Brain pericyte (primary cell): ENCODE results near the gene ERBB4.

Experiments
- DNase-seq: peaks from one replicate; pipeline ENCODE4 v3.0.0-alpha.2; 2012; ENCODE audit warnings: low read depth, low spot score

The ERBB4 gene

GRCh38 chr2:211423018-211423417 lies 1115.6 kb downstream of the ERBB4 start:
- DNase-seq: no peak

GRCh38 chr2:211417544-211417943 lies 1121.1 kb downstream of the ERBB4 start:
- DNase-seq: no peak

DNA sequence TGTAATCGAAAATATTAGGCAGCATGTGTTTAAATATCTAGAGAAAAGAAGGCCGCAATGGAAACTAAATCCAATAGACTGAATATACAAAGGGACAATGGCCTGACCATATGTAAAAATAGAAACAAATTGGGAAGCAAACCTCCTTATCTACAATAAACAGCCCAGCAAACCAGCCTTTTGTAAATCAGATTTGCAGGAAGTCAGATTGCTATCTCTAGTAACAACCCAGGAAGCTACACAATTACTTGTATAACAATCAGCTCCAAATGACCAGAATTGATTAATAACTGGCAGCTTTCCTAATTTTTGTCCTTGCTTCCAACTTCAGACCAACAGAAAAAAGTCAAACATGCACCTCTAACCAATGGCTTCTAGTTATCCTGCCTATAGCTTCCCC lies 1122.2 kb downstream of the ERBB4 start:
- no peak for DNase-seq

- DNase-seq: no peak
These were observed 1124.9 kb downstream of the ERBB4 start for GRCh38 chr2:211413746-211414145.

DNA sequence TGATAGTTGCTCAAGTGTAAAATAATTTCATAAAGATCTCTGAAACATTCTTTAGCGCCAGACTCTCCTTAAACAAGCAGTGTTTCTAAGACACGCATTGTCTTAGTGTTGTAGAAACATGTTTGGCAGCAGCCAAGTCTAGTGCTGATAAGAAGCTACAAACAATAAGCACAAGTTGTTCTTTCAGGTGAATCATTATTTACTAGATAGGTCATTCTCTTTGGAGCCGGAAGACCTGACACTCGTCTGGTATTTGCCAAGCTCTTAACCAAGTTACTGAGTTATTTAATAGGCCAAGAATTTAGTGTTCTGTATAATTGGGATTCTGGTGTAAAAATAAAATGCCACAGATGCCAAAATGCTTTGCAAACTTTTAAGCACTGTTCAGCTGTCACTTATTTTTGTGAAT lies 1130.1 kb downstream of the ERBB4 start:
- DNase-seq: no peak

- DNase-seq: no peak
These were observed 1131.5 kb downstream of the ERBB4 start for GRCh38 chr2:211407076-211407475.

DNA sequence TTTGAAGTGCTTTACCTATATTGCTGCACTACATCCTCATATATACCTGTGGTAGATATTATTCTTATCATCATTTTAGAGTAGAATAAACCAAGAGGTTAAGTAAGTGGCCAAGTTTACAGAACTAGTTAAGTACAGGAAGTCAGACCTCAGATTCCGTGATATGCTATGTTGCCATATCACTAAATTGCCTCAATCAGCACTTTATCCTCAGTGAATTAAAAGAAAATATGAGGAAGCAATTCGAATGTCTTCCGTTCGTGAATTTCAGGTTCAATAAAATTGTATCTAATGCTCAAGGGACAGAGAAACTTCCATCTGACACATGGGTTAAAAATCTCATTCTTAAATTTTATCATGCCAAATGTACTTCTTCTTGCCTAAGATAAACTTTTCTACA lies 1133.6 kb downstream of the ERBB4 start:
- DNase-seq: no peak

- no peak for DNase-seq
These were observed 1134.5 kb downstream of the ERBB4 start for GRCh38 chr2:211404098-211404497.

GRCh38 chr2:211401328-211401727 lies 1137.3 kb downstream of the ERBB4 start:
- no peak for DNase-seq

- DNase-seq: no peak
These were observed 1140.8 kb downstream of the ERBB4 start for GRCh38 chr2:211397764-211398163.

DNA sequence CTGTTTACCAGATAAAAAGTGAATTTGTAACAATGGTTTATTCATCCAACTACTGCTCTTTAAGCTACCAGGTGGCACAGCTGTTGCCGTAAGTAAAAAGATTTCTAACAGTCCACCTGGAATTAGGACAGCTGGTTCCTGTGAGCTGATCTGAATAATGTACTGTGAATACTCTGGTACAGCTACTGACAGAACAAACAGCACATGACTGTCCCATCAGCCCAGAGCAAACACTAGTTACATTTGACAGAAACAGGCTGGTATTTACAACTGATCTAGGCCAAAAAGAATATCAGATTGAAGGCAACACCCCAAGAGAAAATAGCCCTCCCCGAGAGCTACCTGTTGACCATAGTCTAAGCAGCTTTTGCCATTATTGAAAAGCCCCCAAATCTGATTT lies 1141.8 kb downstream of the ERBB4 start:
- no peak for DNase-seq

DNA sequence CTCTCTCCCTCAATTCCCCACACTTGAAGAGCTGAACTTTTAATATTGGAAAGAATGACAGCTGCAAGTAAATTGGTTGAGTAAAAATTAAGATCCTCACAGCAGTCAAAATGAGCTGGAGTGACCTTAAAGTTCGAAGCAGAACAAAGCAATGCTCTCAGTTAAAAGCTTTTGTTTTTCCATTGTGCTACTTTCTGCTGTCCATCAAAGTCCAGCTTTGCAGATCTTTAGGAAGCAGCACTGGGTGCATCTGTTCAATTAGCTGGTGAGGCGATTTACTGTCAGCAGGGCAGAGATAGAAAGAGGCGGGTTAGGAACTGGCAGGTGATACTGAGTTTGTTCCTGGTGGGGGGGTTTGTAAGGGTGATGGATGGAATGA lies 1147.4 kb downstream of the ERBB4 start:
- DNase-seq: no peak

DNA sequence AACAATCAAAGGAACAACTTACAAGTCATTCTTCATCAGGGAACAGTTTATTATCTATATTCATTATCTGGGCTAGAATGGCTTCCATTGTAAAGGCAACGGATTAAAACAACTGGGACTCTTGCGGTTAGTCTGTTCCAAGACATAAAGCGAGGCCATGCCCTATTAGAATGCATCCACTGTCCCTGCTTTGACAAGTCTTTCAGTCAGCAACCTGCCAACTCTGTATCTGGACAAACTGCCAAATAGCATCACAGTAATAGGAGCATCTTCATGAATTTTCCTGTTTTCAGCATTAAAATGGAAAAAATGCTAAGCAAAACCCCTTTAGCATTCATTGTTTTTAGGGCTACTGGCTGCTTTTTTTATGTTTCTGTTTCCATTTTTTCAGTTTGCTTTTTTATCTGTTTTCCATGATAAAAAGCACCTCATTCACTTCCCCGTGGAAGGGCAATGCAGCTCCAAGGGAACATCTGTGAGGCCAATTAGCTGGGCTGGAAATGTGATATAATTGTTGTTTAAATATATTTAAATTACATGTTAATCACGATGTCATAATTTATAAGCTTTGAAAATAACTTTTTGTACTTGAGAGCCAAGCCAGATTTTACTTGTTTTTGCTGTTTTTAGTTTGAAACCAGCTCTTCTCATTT lies 1147.9 kb downstream of the ERBB4 start:
- DNase-seq: no peak

DNA sequence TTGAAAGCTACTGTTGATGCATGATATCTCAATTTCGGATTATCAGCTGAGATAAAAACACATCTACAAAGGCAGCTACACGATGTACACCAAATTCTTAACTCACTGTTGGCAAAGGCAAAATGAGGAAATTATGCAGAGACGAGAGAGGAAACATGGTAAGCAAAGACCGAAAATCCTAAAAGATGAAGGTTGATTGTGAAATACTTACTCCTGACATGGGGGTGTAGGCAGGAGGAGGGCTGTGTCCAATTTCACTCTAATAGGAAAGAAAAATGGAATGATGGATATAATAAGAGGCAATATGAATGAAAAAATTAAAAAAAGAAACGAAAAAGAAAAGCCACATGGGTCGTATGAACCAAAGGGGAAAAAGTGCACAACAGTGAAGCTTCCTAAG lies 1150.9 kb downstream of the ERBB4 start:
- DNase-seq: no peak

- no peak for DNase-seq
These were observed 1158.6 kb downstream of the ERBB4 start for GRCh38 chr2:211380041-211380440.

DNA sequence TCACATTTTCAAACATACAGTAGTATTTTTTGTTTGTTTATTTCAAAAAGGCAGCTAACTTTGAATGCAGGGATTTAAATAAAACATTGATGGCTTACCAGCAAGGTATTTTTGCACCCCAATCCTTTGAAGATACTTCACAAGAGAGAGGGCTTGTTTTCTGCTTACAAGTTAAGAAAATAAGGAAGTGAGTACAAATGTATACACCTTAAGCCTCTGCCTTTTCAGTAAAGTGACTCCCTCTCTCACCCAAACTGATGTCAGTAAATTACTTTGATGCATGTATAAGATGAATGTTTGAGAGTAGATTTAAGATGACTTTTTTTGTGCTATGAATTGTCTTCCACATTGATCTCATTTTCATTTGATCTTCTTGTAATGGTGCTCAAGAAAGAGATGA lies 1162.2 kb downstream of the ERBB4 start:
- no peak for DNase-seq

DNA sequence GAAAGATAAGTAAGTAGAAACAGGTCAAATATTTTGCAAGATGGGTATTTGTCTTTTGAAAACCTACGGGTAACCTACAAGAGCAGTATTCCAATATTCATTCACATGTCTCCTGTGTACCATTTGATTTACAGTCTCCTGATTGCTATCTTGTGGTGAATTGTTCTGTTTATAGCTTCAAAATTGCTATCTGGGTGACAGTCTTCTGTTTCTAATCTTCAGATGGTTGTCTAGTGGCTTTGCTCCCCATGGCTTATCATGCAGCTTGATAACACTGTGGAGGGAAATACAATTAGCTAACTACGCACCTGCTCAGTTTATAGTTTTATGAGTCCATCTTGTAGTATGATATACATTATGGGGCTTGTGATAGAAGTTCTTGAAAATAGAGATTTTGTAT lies 1165.4 kb downstream of the ERBB4 start:
- DNase-seq: no peak

GRCh38 chr2:211371465-211371864 lies 1167.1 kb downstream of the ERBB4 start:
- DNase-seq: no peak

DNA sequence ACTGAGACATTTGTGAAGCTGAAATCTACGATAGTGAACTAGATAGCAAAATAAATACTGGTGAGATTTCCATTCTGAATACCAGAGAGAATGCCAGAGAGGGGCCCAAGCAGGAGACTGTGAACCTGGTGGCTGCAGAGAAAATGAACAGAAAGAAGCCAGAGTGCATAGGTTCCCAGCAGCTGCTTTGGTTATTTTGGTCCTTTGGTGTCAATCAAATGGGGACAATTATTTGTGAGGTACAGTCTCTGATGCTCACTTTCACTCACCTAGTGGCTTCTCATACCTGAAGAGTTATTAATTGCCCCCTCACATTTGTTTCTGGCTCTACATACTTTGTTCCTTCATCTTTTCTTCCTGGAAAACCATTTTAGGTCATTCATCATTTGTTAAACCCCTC lies 1170.1 kb downstream of the ERBB4 start:
- DNase-seq: no peak

GRCh38 chr2:211367711-211368110 lies 1170.9 kb downstream of the ERBB4 start:
- no peak for DNase-seq

DNA sequence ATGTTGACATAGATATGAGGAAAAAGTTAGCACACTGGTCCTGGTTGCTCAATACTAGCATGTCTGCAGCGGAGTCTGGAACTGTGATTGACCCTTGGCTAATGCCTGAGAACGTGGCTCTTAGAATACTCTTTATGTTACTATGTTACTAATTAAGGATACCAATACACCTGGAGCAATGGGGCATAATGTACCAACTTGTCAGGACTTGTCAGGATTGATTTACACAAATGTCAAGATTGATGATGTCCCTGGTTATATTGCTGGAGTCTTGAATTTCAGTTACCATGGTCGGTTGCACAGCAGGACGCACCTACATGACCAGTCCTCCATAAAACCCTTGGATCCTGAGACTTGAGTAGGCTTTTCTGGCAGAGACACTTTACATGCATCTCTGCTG lies 1171.3 kb downstream of the ERBB4 start:
- DNase-seq: no peak

- DNase-seq: no peak
These were observed 1173.7 kb downstream of the ERBB4 start for GRCh38 chr2:211364911-211365310.

DNA sequence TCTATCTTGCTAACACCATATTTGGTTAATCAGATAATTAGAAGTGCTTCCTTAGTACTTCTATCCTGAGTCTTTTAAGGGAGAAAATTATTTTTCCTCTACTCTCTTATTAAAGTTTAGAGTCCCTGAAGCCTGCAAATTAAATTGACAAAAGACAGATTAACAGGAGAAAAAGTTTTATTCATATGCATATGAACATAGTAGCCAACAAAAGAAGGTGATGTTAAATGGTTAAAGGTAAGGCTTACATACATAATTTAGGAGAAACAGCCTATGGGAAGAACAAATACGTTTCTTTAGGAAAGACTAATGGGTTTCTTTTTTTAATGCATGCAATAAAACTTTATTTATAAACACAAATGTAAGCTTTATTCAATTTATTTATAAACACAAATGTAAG lies 1177.2 kb downstream of the ERBB4 start:
- DNase-seq: no peak

DNA sequence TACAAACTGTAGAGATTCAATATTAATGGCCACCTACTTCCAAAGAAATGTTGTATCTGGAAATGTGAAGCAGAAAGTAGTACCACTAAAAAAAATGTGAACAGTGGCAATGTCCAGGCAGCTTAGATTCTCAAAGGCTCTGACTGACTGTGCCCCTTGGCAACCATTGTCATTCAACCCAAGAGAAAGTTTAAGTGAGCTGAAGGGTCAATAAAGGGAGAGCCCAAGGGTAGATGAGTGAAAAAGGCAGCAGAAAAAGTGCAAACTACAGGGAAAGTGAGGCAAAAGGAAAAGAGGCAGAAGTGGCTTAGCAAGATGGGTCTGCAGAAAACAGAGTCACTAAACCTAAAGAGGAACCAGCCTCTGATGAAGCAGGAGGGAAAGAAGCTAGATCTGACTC lies 1179.3 kb downstream of the ERBB4 start:
- DNase-seq: no peak
